Hindlimb muscle (tissue), 1 donor: ENCODE measurements around the gene PCLO. TPM values are rescaled to one million over a fixed set of nuclear protein-coding genes. Genes with fewer than 3 reads are reported as not detected.
"Not testable (repeated sequence)": the region's sequence is repeated elsewhere in the genome, so short reads cannot be mapped to it uniquely, and the experiment has no call there.

ENCODE experiments used
- DNase-seq: peaks from one replicate; pipeline ENCODE4 v3.0.0-alpha.2; 2013
- polyA plus RNA-seq: library from polyadenylated mRNA; unstranded; fragments of 120-200 nt; gene quantifications from one replicate; pipeline ENCODE4 v1.2.1, GENCODE V29; 2013; ENCODE audit not compliant: insufficient read length

The PCLO gene
- polyA plus RNA-seq, 1 donor: 0.28 TPM

DNA sequence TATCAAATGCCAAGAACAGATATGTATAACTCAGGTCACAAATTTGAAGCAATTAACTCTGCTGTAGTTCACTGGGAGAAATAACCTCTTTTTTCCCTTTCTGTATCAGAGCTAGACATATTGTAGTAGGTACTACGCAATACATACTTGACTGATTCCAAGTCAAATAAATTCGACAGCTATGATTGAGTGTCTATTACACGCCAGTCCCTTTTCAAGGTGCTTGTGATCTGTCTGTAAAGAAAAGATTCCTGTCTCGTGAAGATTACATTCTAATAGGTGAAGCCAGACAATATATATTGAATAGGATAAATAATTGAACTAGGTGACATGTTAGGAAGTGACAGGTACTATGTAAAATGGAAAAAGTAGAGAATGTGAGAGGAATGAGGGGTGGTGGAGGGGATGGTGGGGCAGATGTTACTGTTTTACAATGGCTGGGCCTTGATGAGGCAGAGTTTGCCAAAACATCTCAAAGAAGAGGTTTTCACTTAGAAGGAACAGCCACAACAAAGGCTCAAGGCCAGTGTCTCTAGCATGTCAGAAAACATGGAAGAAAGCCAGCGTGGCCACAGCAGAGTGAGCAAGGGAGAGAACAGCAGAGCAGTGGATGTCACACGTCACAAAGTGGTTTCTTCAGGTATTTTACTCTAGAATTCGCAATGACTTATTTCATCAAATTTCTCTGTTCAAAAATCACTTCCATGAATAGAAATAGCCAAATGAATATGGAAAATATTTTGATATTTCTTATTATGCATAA, 436.5 kb downstream of the PCLO start:
- no peak for DNase-seq

DNA sequence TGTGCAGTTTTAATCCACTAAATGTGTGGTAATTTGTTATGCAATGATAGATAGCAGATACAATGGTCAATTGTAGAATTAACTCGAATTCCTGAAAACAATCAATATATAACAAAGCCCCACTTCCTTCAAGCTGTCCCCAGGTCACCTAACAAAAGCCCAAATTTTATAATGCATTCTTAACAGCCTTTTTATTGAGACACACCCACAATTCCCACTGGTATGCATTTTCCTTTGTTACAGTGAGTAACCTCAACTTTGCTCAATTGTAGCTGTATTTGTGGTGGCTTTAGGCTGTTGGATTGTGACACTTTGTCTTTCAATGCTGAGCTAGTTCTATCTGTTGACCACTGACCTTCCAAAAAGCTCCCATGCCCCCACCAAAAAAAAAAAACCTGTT, 439.3 kb downstream of the PCLO start:
- DNase-seq: no peak

DNA sequence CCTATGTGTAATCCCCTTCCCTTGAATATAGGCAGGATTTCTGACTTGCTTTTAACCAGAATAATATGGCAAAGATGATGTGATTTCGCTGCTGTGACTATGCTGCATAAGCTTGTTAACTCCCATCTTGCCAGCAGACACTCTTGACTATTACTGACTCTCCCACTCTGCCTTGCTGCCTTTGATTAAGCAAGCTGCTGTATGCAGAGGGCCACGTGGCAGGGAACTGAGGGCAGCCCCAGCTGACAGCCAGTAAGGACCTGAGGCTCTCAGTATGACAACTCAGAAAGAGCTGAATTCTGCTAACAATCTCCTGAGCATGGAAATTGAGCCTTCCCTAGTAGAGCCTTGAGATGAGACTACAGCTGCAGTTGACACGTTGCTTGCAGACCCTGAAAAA, 439.7 kb downstream of the PCLO start:
- DNase-seq: no peak

DNA sequence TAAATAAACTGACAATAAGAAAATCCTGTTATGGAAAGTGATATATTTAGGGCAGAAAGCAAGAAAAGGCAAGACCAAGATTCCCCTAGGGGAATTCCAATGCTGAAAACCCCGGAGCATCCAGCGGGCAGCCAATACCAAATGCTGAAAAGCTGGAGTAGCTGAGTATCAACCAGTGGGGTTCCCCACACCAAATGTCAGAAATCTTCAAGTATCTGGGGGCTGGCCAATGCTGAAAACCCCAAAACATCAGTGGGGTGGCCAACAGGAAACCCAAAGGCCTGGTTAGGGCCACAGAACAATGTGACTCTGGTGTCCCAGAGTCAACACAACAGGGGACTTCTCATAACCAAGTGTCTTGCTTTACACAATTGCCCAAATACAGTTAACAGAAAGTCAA, 447.3 kb downstream of the PCLO start:
- DNase-seq: peak; percentile 11

DNA sequence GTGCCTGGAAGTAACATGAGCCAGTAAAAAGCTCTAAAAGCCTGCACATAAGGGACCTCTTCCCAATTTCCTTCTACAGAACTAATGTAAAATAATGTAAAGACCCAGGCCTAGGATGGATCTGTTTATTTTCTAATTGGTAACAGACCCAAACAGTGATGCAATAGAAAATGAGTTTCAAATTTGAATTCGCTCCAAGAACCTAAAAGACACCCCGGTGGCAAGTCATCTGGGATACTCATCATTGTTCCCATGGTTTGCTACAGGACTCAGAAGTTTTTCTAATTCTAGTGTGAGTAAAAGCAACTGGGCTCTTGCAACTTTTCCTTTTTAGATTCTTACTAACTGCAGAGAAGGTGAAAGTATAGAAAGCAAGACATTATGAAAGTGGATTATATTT, 447.8 kb downstream of the PCLO start:
- peak; percentile 40 for DNase-seq

DNA sequence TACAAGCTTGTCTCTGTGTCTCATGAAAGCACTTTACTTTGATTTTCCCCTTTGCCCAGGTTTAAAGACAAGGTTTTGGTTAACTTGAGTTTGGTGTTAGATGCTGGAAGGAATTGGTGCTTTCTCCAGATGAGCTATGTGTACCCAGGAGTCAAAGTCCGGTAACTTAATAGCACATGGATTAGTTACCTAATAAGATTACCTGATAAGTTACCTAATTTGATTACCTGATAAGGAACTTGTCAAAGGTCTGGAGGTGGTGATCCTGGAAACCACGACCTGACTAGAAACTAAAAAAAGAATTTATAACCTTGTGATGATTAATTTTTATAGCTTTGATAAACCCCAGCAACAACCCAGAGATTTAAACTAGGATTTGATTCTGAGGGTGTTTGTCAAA, 449.2 kb downstream of the PCLO start:
- DNase-seq: no peak

DNA sequence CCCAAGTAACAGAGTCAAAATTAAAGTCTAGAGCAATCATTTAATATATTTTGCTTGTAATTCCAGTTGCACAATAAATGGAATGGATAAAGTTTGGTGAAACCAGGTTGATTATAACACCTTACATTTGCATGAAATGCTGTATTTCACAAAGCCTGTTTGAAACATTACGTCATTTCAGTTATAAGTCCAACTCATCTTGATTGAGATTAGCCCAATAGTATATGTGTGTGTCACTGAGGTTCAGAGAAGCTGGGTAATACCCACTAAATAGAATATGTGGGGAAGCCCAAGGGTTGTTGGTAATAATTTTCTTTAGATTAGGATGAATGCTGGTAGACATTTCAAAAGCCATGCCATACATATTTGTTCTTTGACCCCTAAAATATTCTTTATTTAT, 456.3 kb downstream of the PCLO start:
- not testable (repeated sequence) for DNase-seq

DNA sequence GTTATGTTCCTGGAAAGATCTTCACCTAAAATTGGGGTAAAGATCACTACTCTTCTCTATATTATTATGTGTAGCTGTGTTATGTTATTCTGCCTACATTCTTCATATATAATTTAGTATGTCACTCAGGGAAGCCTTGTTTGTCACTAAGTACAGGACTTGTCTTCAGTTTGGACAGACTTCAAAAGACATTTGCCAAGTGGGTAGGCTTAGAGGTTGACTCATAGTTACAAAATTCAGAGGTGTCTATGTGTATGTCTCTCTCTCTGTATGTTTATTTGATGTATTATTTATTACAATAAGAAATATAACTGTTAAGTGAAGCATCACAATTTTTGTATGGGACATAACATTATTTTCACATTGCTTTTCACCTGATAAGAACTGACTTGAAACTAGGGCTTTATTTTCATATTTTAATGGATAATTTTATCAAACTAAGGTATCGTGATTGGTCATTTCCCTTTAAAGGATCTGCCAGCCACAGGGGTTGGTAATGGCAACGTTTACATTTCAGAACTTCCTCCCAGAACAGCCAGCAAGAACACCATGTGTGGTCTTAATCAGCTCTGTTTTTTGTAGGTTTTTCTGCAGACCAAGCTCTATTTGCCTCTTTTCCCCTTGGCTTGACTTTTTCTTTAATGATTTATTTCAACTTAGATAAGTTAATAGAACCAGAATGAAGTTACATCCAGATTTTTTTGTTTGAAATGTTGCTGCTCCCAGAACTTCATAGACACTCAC, 457.0 kb downstream of the PCLO start:
- no peak for DNase-seq

DNA sequence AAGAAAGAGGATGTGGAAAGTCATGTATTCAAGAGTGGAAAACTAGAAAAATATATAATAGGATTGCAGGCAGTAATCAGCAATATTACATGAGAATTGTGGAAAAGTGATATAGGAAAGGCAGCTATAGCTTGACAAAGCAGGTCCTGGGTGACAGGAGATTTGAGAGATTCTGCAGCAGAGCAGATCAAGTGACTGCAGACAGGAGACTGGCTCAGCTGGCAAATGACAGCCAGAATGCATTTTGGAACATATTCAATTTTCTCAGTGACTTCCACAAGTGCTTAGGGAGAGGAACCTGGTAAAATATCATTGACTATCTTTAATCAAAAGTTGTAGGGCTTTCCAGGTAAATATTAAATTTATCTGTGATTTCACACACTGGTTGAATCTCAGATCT, 458.6 kb downstream of the PCLO start:
- no peak for DNase-seq
